Glomerular endothelial cell (primary cell): Measurements from ENCODE around the gene YAF2. TPM values are rescaled to one million over a fixed set of nuclear protein-coding genes. Genes with fewer than 3 reads are reported as not detected.

Experiments
- total RNA-seq: library from RNA; depleted of rRNA; stranded (reverse); fragments of >200 nt; gene quantifications from 2 replicates; pipeline ENCODE4 v1.2.3, GENCODE V29; 2015

The YAF2 gene
- total RNA-seq, 1 donor from 2014 or later = 39.4 TPM

Other genes starting within 250 kb of the YAF2 start
- 17.7 and 25.7 TPM in 2 replicates for gene GXYLT1, start 93.4 kb downstream of the YAF2 start, total RNA-seq
- gene ZCRB1, start 87.8 kb upstream of the YAF2 start, total RNA-seq = 30.3 and 33.3 TPM in 2 replicates
- gene PPHLN1, start 87.9 kb upstream of the YAF2 start, total RNA-seq = 64.8 and 80.5 TPM in 2 replicates